GM18520 (cell line): ENCODE results near the gene CCDC50.

Experiments
- ATAC-seq: cut with Tn5 transposase; IDR thresholded peaks from one replicate; pipeline ENCODE4 v1.9.1; 2021; ENCODE audit not compliant: unreplicated experiment

Gene CCDC50, protein sequence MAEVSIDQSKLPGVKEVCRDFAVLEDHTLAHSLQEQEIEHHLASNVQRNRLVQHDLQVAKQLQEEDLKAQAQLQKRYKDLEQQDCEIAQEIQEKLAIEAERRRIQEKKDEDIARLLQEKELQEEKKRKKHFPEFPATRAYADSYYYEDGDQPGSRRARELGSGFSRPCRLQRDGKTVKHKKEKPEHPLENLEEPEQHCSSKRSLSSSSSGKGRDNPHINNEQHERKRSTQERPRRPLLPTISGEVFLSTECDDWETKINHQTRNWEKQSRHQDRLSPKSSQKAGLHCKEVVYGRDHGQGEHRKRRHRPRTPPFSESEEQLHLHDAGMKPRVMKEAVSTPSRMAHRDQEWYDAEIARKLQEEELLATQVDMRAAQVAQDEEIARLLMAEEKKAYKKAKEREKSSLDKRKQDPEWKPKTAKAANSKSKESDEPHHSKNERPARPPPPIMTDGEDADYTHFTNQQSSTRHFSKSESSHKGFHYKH

DNA sequence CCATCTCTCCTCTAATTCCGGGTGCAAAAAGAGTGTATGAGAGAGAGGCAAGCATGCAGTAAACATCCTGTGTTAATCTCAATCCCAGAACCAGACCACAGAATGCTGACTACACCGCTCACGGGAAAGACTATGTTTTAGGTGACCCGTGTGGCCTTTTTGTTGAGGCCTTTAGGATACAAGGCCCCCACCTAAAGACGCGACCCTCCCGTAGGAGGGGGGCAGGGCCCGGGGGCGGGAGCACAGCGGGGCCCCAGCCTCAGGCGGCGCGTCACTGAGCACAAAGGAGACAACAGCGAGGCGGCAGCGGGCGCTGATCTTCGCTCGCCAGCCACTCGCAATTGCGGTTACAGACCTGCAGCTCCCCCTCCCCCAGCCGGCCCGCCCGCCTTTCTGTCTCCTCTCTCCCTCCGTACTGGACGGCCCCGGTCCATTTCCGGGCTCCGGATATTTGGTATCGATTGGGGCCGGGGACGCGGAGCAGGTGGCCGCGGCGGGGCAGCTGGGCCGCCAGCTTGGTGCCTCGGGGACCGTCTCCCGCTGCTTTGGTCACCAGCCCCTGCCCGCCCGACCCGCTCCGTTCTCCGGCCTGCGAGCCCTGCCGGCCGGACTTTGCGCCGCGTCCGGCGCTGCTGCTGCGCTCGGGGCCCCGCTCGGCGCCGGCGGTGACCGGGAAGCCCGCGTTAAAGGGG is at the start of gene CCDC50:
Gene CCDC50 (plus strand): TSS at position 433 of the 692 bp plus-strand sequence. CDS start 281 bp downstream, outside the sequence.
- peak; percentile 44 for ATAC-seq

DNA sequence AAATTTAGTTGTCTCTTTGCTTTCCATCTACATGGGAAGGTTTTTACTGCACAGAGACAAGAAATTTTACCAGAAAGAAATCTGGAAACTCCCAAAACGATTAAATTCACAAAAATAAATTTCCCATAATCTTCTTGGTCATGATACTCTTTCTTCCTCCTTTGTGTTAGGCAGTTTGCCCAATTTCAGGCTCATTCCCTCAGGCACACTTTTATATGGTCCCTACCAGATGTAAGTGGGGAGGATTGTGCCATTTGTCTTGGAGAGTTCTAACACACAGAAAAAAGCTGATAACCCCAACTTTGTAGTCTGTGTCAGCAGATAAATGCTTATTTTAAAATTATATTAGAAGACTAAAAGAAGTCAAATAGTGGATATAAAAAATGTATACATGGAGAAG is 49.1 kb upstream of the CCDC50 start:
- ATAC-seq = no peak

DNA sequence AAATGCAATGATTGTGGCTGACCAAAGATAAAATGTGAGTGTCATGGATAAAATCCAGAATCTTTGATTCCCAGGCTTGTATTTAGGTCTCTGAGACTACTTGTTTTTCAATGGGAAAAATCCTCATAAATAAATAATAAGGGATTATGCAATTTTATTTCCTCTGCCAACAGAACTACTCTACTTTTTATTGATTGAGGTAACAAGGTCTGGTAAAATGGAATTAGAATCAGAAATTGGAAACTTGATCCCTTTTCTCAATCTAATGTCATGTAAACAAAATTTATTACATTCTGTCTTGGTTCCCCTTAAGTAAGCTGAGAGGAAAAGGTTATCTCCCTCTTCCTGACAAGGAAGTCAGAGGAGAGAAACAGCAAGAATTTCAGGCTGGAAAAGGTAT is 48.3 kb upstream of the CCDC50 start:
- ATAC-seq = no peak

DNA sequence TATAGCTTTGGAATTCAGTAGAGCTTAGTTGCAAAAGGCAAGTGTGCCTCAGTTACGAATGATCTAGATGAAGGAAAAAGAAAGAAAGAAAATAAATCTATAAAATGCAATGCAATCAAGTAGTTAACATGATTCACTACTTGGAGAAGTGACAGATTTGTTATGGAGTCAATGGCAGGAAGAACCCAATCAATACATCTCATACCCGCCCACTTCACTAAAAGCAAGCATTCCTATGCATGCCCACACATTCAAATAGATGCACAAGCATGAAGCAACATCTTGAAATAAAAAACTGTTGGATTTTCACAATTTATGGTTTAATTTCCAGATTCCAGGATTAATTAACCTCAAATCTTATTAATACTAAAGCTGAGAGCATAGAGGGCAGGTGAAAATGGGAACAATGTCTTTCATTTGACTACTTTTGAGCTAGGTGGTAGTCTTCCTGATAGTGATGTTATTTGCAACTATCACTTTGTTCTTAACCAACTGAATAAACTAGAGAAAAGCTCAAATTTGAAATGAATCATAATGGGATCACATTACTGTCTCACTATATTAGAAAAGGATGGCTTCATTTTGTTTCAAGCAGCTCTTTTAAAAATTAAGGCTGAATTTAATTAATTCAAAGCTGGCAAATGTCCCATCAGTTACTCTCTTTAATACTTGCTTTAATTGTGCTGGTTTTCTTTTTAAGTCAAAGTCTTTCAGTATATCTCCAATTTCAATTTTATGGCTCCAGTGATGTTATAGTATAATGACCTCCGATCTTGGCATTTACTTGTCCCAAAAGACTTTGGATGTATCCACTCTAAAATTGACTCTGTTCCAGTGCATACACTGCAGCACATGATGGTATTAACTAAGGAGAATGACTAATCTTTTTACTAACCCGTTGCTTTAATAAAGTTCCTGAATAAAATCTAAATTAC is 46.7 kb upstream of the CCDC50 start:
- no peak for ATAC-seq

DNA sequence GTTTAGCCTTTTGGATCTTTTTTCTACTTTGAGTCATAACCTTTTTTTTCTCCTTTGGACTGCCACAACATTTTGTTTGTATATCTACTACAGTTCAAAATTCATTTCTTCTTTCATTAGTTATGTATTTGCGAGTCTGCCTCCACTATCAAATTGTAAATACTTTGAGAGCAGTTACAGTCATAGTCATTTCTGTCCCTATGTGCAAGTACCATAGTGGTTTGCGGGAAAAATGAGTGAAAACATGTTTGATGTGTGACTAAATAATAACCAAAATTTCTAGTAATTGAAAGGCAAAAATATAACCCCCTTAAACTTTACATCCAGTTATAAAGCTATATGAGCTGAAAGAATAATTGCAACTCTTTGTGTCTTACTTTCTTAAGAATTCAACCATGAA is 45.8 kb upstream of the CCDC50 start:
- ATAC-seq = peak; percentile 48

DNA sequence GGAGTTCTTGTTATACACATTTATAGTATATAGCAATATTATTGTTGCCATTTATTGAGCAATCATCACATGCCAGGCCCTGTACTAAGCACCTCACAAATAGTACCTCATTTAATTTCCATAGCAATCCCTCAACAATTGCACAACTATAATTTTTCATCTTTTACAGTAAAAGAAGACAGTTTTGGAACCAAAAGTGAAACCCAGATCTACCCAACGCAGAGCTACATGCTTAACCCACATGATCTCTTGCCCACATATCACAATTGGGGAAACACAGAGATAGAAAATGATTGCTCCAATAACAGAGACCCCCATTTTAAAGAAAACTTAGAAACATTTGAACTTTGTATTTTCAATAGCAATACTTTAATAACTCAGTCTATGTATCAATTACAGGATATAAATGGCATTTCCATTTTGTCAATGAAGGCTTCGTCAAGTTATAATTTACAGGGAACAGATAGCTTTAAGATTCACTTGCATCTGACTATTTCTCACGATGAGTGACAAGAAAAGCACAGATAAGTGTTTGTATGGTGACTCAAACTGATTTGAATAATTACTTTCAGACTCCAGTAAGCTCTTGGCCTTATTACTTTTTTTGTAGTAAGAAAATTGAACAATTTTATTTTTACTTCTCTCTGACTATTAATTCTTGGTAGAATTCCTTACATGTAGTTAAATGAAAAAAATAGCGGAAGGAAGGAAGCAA is 38.7 kb upstream of the CCDC50 start:
- ATAC-seq = peak; percentile 82

DNA sequence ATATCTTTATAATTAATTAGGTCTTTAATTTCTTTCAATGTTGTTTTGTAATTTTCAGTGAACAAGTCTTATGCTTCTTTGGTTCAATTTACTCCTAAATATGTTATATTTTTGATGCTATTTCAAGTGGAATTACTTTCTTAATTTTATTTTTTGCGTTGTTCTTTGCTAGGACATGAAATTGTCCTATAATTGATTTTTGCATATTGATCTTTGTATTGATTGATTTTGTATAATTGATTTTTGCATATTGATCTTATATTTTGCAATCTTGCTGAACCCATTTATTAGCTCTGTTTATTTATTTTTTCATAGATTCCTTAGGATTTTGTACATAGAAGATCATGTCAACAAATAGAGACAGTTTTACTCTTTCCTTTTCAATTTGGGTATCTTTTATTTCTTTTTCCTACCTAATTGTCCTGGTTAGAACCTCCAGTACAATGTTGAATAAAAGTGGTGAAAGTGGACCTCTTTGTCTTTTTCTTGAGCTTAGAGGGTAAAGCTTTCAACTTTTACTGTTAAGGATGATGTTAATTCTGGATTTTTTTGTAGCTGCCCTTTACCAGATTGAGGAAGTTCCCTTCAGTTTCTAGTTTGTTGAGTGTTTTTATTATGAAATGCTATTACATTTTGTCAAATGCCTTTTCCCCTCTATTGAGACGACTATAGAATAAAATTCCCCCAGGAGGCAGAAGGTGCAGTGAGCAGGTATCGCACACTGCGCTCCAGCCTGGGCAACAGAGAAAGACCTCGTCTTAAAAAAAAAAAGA is 36.8 kb upstream of the CCDC50 start:
- no peak for ATAC-seq

DNA sequence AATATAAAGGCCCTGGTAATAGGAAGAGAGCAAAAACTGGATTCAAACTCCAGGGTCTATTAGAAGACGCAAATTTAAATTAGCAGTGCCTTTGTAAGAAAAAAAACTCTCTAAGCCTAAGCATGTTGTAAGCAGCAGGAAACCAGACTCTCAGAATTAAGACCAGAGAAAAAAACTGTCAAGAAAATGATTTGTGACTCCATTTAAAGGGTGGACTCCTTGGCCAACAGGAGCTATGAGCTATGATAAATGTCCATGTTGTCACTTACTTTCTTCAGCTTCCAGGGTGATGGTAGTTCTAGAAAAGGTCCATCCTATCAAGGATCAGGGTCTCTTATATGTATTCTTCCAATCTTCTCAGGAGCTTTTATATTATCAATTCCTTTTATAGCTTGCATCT is 34.9 kb upstream of the CCDC50 start:
- ATAC-seq = no peak

DNA sequence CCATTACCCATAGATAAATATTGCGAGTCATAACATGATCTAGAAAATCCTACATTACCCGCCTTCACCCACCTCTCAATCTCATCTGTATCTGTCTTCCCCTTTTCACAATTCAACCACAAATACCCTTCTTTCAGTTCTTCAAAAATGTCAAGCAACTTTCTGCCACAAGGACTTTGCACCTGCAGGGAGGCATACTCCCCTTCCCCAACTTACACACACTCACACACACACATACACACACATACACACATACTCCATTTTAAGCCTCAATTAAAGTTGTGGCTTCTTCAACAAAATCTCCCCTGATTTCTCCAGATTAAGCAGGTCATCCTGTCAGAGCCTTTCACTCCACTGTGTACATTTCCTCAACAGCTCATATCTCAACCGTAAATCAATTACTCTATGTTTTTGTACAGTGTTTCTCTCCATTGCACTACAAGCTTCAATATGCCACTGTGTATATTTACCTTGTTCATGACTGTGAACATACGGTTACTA is 33.1 kb upstream of the CCDC50 start:
- peak; percentile 72 for ATAC-seq

DNA sequence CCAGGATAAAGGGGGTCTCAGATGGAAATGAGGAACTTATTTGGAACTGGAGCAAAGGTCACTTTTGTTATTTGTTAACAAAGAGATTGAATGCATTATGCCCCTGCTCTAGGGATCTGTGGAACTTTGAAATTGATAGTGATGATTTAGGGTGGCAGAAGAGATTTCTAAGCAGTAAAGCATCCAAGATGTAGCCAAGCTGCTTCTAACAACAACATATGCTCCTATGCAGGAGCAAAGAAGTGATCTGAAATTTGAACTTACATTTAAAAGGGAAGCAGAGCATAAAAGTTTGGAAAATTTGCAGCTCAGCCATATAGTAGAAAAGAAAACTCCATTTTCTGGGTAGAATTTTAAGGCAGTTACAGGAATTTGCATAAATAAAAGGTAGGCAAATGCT is 30.3 kb upstream of the CCDC50 start:
- ATAC-seq = no peak

DNA sequence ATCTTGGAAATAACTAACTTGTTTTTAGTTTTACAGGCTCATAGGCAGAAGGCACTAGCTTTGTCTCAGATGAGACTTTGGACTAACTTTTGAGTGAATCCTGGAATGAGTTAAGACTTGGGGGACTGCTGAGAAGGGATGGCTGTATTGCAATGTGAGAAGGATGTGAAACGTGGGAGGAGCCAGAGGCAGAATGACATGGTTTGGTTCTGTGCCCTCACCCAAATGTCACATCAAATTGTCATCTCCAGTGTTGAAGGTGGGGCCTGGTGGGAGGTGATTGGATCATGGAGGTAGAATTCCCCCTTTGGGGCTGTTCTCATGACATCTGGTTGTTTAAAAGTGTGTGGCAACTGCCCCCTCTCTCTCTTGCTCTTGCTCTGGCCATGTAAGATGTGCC is 28.8 kb upstream of the CCDC50 start:
- ATAC-seq = peak; percentile 25

DNA sequence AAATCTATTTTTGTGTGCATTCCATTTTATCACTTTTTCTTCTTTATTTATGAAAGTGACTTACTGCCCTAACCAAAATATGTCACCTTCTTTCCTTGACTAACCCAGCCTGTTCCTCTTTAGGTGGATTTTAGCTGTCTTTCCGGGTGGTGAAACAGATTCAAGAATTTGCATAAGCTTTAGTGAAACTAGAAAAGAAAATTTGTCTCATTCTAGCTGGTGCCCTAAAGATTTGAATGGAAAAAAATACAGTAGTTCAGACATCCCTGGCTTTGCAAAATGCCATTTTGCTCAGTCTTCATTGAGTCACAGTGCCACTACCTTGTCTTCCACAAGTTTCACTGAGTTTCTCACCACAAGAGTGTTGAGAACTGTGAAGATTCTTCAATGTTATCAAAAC is 28.2 kb upstream of the CCDC50 start:
- peak; percentile 56 for ATAC-seq

DNA sequence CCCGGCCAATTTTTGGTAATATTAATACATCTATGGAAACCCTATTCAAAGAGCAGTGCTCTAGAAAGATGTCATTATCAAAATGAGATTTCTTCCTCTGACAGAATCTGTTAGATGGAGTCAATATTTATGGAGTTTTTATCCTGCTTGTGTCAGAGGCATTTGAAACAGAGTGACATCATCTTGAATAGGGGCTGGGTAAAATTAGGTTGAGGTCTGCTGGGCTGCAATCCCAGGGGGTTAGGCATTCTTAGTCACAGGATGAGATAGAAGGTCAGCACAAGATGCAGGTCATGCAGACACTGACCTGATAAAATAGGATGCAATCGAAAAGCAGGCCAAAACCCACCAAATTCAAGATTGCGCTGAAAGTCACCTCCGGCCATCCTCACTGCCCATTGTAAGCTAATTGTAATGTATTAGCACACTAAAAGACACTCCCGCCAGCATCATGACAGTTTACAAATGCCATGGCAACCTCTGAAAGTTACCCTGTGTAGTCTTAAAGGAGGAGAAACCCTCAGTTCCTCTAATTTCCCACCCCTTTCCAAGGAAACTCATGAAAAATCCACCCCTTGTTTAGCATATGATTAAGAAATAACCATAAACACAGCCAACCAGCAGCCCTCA is 27.3 kb upstream of the CCDC50 start:
- no peak for ATAC-seq

DNA sequence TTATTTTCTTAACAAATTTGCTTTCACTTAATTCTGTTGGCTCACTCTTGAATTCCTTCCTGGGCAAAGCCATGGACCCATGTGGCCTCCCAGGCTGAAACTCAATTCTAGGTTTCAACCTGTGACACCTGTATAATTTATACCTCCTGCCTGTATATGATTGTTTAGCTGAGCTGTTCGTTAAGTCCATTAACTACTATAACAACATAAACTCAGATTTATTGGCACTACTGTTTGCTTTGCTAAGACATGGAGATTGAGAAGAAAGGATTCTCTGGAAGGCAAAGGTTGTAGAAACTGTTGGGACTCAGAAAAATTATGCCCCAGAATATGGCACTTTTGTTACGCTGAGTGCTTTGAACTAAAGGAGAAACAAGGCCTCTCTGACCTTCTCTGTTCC is 26.7 kb upstream of the CCDC50 start:
- no peak for ATAC-seq

DNA sequence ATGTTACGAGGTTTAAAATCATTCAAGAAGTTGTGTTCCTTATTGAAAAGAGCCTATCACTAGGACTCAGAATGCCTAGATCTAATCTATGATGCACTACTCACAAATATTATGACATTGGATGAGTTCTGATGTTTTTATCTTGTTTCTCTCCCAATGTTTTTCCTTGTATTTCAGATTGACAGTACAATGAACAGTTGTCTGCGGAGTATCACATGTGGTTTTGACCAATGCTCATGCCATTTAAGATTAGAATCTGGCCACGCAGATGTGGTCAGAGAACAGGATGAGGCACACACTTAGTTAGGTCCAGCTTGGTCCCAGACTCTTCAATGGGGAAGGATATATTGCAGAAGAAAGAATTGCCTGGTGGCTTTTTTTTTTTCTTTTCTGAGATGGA is 25.6 kb upstream of the CCDC50 start:
- no peak for ATAC-seq

DNA sequence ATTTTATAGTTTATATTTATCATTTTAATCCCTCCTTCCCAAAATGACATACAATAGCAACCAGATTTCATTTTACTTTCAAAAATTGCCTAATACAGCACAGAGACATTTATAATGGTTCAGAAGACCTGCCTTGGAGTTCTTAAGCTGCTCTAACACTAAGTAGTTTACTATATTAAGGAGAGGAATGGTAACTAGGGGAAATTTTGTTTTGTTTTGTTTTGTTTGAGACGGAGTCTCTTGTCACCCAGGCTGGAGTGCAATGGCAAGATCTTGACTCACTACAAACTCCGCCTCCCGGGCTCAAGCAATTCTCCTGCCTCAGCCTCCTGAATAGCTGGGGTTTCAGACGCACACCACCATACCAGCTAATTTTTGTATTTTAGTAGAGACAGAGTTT is 22.8 kb upstream of the CCDC50 start:
- ATAC-seq = no peak

DNA sequence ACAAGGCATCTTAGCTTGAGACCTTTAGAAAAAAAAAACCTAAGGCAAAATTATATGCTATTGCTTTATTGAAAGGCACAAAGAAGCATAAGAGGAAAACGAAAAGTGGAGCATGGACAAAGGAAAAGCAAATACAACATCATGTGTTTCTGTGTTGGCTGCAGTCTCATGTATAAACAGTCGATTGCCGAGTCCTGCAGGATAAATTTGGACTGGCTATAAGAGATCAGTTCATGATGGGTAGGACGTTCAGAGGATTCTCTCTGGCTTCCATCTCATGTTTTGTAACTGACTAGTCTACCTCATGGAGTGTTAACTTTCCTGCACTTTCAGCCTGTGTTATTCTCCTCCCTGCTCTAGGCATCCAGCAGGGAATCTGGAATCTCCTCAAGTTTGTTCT is 21.9 kb upstream of the CCDC50 start:
- ATAC-seq = no peak

DNA sequence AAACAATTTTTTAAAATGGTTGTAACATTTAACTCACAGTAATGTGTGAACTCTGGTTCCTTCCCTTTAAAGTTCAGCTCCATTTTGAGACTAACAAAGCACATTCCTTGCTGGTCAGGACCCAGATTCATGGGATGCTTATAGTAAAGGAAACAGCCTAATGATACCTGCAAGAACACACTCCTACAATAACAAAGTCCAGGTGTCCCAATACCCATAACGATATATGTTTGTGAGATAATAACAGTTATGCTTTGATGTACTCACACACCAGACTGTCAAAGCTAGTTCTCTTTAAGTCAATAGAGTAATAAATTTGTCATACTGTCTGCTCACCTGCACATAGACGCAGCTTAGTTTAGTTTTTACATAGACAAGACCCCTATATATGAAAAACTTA is 15.9 kb upstream of the CCDC50 start:
- ATAC-seq = no peak

DNA sequence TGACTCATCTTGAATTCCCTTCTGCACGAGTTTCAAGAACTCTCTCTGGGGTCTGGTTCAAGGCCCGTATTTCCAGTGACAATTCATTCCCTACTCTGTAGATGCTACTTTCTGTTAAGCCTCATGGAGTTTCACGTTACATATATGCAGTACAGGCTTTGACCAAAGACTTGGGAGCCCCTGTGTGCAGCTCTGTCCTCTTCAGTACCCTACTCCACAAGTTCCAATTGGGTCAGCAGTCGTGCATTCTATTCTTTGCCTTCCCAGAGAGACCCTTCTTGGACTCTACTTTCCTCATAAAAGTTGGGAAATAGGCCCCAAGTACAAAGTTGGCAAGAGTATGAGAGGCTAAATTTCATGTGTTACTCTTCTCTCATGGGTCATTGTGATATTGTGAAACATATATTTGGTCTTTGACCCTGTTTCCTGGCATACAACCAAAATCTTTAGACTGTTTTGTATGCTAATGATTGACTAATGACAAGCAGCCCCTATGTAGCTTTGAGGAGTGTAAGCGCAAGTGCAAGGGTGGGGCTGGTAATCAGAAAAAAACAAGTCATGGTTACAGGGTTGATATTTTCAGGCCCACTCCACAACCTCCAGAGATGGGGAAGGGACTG is 15.0 kb upstream of the CCDC50 start:
- ATAC-seq = no peak
